NCI-H748 (cell line): ENCODE results near the gene ACADM.
"Not testable (repeated sequence)": the region's sequence is repeated elsewhere in the genome, so short reads cannot be mapped to it uniquely, and the experiment has no call there.

Source experiments
- DNase-seq: peaks from one replicate; lab custom pipeline; 2025; ENCODE audit not compliant: unreplicated experiment; lab: John Stamatoyannopoulos, UW

Gene ACADM

DNA sequence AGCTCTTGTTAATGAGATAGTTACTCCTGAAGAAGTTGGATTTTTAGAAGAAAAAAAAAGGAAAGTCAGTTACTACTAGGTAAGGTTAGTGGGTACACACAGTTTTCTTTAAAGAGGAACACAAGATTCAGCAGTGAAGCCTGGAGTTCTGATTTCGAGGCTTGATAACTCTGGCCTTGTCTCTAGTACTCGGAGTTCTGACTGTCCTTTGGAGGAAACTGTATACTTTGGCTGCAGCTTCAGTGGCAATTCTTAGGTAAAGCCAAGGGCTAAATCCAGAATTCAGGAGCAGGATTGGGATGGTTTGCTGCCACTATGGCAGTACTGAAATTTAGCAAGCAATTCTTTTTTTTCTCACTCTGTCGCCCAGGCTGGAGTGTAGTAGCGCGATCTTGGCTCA is 9.2 kb downstream of the ACADM start:
- DNase-seq = no peak

DNA sequence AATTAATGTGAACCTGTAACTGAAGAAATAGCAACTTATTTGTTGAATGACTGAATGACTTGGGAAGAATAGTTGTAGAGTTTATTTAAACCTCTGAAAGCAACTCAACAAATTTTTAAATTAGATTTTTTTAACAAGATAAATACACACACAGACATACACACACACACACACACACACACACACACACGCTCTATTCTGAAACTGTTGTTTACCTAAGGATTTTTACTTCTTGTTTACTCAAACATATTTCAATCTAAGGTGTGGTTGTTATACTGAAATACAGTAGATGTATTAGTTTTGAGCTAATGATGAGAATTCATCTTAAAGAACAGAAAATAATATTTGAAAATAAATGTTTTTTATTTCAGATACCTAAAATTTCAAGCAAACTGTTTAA is 11.5 kb downstream of the ACADM start:
- no peak for DNase-seq

- DNase-seq = no peak
These were observed 17.6 kb downstream of the ACADM start for GRCh38 chr1:75742047-75742625.

DNA sequence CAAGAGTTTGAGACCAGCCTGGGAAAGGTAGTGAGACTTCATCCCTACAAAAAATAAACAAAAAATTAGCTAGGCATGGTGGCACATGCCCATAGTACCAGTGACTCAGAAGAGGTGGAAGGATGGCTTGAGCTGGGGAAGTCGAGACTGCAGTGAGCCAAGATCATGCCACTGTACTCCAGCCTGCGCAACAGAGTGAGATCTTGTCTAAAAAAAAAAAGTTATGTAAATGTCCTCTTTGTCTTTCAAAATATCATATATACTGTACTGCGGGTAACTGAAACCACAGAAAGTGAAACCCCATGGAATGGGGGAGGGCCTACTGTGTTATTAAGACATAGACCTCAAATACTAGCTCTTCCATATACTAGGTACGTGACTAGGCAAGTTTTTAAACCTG is 20.8 kb downstream of the ACADM start:
- DNase-seq = no peak

GRCh38 chr1:75757210-75757609 is 32.7 kb downstream of the ACADM start:
- DNase-seq = not testable (repeated sequence)

DNA sequence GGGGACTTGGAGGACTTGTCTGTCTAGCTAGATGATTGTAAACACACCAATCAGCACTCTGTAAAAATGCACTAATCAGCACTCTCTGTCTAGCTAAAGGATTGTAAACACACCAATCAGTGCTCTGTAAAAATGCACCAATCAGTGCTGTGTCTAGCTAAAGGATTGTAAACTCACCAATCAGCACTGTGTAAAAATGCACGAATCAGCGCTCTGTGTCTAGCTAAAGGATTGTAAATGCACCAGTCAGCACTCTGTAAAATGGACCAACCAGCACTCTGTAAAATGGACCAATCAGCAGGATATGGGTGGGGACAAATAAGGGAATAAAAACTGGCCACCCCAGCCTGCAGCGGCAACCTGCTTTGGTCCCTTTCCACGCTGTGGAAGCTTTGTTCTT is 34.0 kb downstream of the ACADM start:
- not testable (repeated sequence) for DNase-seq

DNA sequence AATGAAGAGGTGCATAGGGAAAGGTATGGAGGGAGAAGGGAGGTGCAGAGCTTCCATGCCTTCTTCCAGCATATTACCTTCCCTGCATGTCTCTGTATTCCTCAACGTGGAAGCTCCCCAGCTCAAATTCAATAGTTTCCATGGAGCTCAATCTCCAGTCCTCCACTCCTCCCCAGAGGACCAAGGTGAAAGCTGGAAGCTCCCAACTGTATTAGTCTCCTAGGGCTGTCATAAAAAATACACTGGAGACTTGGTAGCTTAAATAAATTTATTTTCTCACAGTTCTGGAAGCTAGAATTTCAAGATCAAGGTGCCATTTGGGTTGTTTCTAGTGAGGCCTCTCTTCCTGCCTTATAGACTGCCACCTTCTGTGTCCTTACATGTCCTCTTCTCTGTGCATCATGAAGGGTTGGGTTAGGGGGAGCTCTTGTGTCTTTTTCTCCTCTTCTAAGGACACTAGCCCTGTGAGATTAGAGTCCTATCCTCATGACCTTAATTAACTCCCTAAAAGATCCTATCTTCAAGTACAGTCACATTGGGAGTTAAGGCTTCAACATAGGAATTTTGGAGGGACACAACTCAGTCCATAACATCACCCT is 39.6 kb downstream of the ACADM start:
- no peak for DNase-seq

- DNase-seq = no peak
These were observed 41.3 kb downstream of the ACADM start for GRCh38 chr1:75765697-75766355.

GRCh38 chr1:75768016-75768415 is 43.5 kb downstream of the ACADM start:
- no peak for DNase-seq

DNA sequence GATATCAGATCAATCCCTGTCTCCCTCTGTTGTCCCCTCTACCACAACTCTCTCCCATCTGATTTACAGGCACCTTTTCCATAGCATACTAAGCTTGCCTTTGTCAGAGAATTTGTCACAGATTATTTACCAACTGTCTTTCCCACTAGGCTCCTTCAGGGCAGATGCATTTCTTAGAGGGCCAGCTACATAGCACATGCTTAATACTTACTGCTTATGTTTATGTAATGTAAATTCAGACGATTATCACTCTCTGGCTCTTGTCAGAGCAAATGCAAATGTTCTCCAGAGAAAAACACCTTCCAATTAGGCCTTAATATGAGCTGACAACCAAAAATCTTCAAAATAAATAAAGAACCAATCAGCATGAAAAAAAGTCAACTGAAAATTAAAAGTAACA is 46.3 kb downstream of the ACADM start:
- no peak for DNase-seq

DNA sequence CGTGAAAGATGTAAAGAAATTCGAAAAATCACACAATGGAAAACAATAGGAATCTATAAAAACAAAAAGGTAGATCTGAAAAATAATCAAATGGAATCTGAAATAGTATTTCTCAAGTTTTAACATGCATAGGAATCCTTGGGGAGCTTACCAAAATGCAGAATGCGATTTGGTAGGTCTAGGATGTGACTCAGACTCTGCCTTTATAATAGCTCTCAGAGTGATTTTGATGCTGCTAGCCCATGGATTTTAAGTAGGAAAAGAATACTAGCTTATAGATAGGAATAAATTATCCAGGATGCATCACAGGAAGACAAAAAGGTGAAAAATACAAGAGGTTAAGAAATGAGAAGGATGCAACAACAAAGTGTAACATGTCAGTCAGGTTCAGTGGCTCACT is 47.5 kb downstream of the ACADM start:
- no peak for DNase-seq

GRCh38 chr1:75777812-75778211 is 53.3 kb downstream of the ACADM start:
- DNase-seq = not testable (repeated sequence)

DNA sequence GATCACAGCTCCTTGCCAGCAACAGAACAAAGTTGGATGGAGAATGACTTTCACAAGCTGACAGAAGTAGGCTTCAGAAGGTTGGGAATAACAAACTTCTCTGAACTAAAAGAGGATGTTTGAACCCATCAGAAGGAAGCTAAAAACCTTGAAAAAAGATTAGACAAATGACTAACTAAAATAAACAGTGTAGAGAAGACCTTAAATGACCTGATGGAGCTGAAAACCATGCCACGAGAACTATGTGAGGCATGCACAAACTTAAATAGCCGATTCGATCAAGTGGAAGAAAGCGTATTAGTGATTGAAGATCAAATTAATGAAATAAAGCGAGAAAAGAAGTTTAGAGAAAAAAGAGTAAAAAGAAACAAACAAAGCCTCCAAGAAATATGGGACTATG is 54.2 kb downstream of the ACADM start:
- not testable (repeated sequence) for DNase-seq

DNA sequence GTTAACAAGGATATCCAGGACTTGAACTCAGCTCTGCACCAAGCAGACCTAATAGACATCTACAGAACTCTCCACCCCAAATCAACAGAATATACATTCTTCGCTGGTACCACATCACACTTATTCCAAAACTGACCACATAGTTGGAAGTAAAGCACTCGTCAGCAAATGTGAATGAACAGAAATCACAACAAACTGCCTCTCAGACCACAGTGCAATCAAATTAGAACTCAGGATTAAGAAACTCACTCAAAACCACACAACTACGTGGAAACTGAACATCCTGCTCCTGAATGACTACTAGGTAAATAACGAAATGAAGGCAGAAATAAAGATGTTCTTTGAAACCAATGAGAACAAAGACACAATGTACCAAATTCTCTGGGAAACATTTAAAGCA is 55.7 kb downstream of the ACADM start:
- not testable (repeated sequence) for DNase-seq

DNA sequence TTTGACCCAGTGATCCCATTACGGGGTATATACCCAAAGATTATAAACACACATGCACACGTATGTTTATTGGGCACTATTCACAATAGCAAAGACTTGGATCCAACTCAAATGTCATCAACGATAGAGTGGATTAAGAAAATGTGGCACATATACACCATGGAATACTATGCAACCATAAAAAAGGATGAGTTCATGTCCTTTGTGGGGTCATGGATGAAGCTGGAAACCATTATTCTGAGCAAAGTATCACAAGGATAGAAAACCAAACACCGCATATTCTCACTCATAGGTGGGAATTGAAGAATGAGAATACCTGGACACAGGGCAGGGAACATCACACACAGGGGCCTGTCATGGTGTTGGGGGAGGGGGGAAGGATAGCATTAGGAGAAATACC is 59.4 kb downstream of the ACADM start:
- DNase-seq = not testable (repeated sequence)

- DNase-seq = no peak
These were observed 60.9 kb downstream of the ACADM start for GRCh38 chr1:75785320-75785982.

GRCh38 chr1:75785983-75786853 is 61.7 kb downstream of the ACADM start, which contains the start of gene RABGGTB:
RABGGTB (plus strand) TSS chr1:75786256; CDS start chr1:75786272, 16 bp downstream.
- peak; percentile 96 for DNase-seq

GRCh38 chr1:75786901-75787493 is 62.5 kb downstream of the ACADM start:
- DNase-seq = no peak

- DNase-seq = no peak
These were observed 63.0 kb downstream of the ACADM start for GRCh38 chr1:75787524-75787923.

DNA sequence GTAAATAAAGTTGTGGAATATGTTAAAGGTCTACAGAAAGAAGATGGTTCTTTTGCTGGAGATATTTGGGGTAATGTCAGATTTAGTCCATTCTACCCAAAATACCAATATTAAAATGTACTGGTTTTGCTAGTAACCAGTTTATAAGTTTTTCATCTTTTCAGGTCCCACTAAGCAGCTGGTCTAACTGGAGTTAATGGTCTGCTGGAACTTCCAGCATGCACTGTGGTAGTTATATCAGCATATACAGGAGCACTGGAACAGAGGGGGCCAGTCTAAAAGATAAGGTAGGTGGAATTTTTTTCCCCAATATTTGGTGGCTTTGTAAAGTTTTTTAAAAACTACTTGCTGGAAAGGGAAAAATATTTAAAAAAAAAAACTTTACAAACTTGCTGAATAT is 65.5 kb downstream of the ACADM start:
- DNase-seq = no peak

- no peak for DNase-seq
These were observed 66.5 kb downstream of the ACADM start for GRCh38 chr1:75791022-75791421.
